GM12878 (cell line): ENCODE measurements around the gene PRRC2A. TPM values are rescaled to one million over a fixed set of nuclear protein-coding genes. Genes with fewer than 3 reads are reported as not detected.
A peak's percentile ranks its signal among the peaks of the same experiment; 100 is the strongest.

Source experiments
- BHLHE40 ChIP-seq, 2 experiments: fragments of 450-650 bp in 1 of 2; IDR thresholded peaks; 2 replicates each; pipeline ENCODE4 v1.6.1; 2011 to 2017; ENCODE audit warnings: low read depth in 2 of 2, borderline replicate concordance in 1 of 2, improper control_type of control experiment in 1 of 2, low read length in 1 of 2, mild to moderate bottlenecking in 1 of 2
- CBX5 ChIP-seq: sonication (generic); IDR thresholded peaks from 2 replicates; pipeline ENCODE4 v1.6.1; 2016; ENCODE audit warnings: low read depth, moderate library complexity, mild to moderate bottlenecking, inconsistent platforms
- CHD4 ChIP-seq: fragments of 200-600 bp; sonication (generic); IDR thresholded peaks from 2 replicates; pipeline ENCODE4 v1.6.1; 2016; ENCODE audit warnings: mild to moderate bottlenecking
- CREM ChIP-seq: IDR thresholded peaks from 2 replicates; pipeline ENCODE4 v1.6.1; 2014; ENCODE audit warnings: antibody characterized with exemption, low read depth
- ETV6 ChIP-seq, 2 experiments: fragments of 450-650 bp in 1 of 2; IDR thresholded peaks in 1 of 2; conservative IDR thresholded peaks in 1 of 2; 2 replicates each; pipeline ENCODE4 v1.6.1; 2014; ENCODE audit warnings: antibody characterized with exemption in 1 of 2, borderline replicate concordance in 1 of 2, low read depth in 1 of 2, mild to moderate bottlenecking in 1 of 2, moderate library complexity in 1 of 2
- EZH2 ChIP-seq: IDR thresholded peaks from 2 replicates; pipeline ENCODE4 v1.6.1; 2012; ENCODE audit warnings: low read depth, mild to moderate bottlenecking, control low read depth, inconsistent platforms, low read length, borderline replicate concordance; ENCODE audit not compliant: control insufficient read depth
- FOS ChIP-seq: IDR thresholded peaks from 3 replicates; pipeline ENCODE4 v1.6.1; 2011; ENCODE audit warnings: borderline replicate concordance; ENCODE audit not compliant: insufficient read length; ENCODE audit errors: extremely low read depth
- GATAD2B ChIP-seq: fragments of 450-650 bp; conservative IDR thresholded peaks from 2 replicates; pipeline ENCODE4 v1.6.1; 2017; ENCODE audit warnings: low read depth, mild to moderate bottlenecking, moderate library complexity
- HCFC1 ChIP-seq: fragments of 150-350 bp; IDR thresholded peaks from 2 replicates; pipeline ENCODE4 v1.6.1; 2014; ENCODE audit warnings: low read length
- HDAC6 ChIP-seq: fragments of 200-600 bp; sonication (generic); IDR thresholded peaks from one replicate; pipeline ENCODE4 v1.8.0; 2017; ENCODE audit warnings: antibody characterized with exemption; ENCODE audit not compliant: unreplicated experiment
- IKZF1 ChIP-seq: fragments of 450-650 bp; conservative IDR thresholded peaks from 2 replicates; pipeline ENCODE4 v1.6.1; 2017; ENCODE audit warnings: antibody characterized with exemption, mild to moderate bottlenecking
- IRF4 ChIP-seq: IDR thresholded peaks from 2 replicates; pipeline ENCODE4 v1.6.1; 2011; ENCODE audit warnings: low read depth, low read length
- KLF5 ChIP-seq: fragments of 450-650 bp; IDR thresholded peaks from 2 replicates; pipeline ENCODE4 v1.6.1; 2014; ENCODE audit warnings: mild to moderate bottlenecking; ENCODE audit not compliant: partially characterized antibody
- MXI1 ChIP-seq: fragments of 150-350 bp; IDR thresholded peaks from 2 replicates; pipeline ENCODE4 v1.6.1; 2011; ENCODE audit warnings: low read depth, mild to moderate bottlenecking, inconsistent platforms, low read length, improper control_type of control experiment
- MYB ChIP-seq: fragments of 150-350 bp; IDR thresholded peaks from 2 replicates; pipeline ENCODE4 v1.6.1; 2014; ENCODE audit warnings: mild to moderate bottlenecking, low read depth, low read length, borderline replicate concordance
- NBN ChIP-seq: fragments of 450-650 bp; IDR thresholded peaks from 2 replicates; pipeline ENCODE4 v1.6.1; 2016
- NR2C2 ChIP-seq: IDR thresholded peaks from 2 replicates; pipeline ENCODE4 v1.6.1; 2011; ENCODE audit warnings: borderline replicate concordance, low read depth; ENCODE audit not compliant: control insufficient read depth, insufficient read length
- NRF1 ChIP-seq: conservative IDR thresholded peaks from 2 replicates; pipeline ENCODE4 v1.6.1; 2011; ENCODE audit warnings: mild to moderate bottlenecking, low read depth, low read length, improper control_type of control experiment
- PAX5 ChIP-seq: IDR thresholded peaks from 2 replicates; pipeline ENCODE4 v1.6.1; 2011; ENCODE audit warnings: low read depth, low read length, borderline replicate concordance
- POU2F2 ChIP-seq: IDR thresholded peaks from 3 replicates; pipeline ENCODE4 v1.6.1; 2011; ENCODE audit warnings: low read depth, mild to moderate bottlenecking, low read length, borderline replicate concordance
- RUNX3 ChIP-seq: IDR thresholded peaks from 2 replicates; pipeline ENCODE4 v1.6.1; 2012; ENCODE audit warnings: low read length, inconsistent platforms
- SIN3A ChIP-seq: IDR thresholded peaks from 2 replicates; pipeline ENCODE4 v1.6.1; 2012; ENCODE audit warnings: low read depth, low read length, improper control_type of control experiment
- SMAD5 ChIP-seq: IDR thresholded peaks from 2 replicates; pipeline ENCODE4 v1.6.1; 2016; ENCODE audit warnings: antibody characterized with exemption, low read depth
- SRF ChIP-seq, 2 experiments: IDR thresholded peaks; 2 replicates each; pipeline ENCODE4 v1.6.1; 2011; ENCODE audit warnings: low read depth in 2 of 2, low read length in 2 of 2, mild to moderate bottlenecking in 1 of 2, moderate library complexity in 1 of 2
- SUPT20H ChIP-seq: IDR thresholded peaks from 2 replicates; pipeline ENCODE4 v1.6.1; 2011; ENCODE audit warnings: low read depth, mild to moderate bottlenecking, low read length, moderate library complexity, borderline replicate concordance; ENCODE audit not compliant: control insufficient read depth
- TARDBP ChIP-seq: IDR thresholded peaks from 2 replicates; pipeline ENCODE4 v1.6.1; 2016; ENCODE audit warnings: borderline replicate concordance
- TCF12 ChIP-seq: IDR thresholded peaks from 2 replicates; pipeline ENCODE4 v1.6.1; 2011; ENCODE audit warnings: low read depth, mild to moderate bottlenecking, low read length
- TCF7 ChIP-seq: IDR thresholded peaks from 2 replicates; pipeline ENCODE4 v1.6.1; 2014; ENCODE audit warnings: antibody characterized with exemption, borderline replicate concordance
- ZNF24 ChIP-seq: fragments of 450-650 bp; IDR thresholded peaks from 2 replicates; pipeline ENCODE4 v1.6.1; 2017; ENCODE audit warnings: antibody characterized with exemption, mild to moderate bottlenecking
- polyA plus RNA-seq, 11 experiments: library from polyadenylated mRNA; depleted of rRNA in 4 of 11; unstranded in 6 of 11; stranded (reverse) in 5 of 11; fragments of >200 nt; fragmentation: Nextera tagmentation in 4 of 11; fragmentation: Illumina TruSeq in 1 of 11; extraction: Ambion mirVana in 4 of 11; extraction: Trizol in 1 of 11; gene quantifications; 1 replicate in 1 of 11; 2 replicates in 10 of 11; pipeline versions ENCODE4 v1.2.1 to v1.2.3, GENCODE V29; 2011 to 2016; ENCODE audit warnings: inconsistent platforms in 2 of 11, missing spikeins in 2 of 11, low read depth in 1 of 11
- total RNA-seq, 4 experiments: library from RNA; depleted of rRNA in 3 of 4; stranded (reverse); fragments of >200 nt in 3 of 4; fragmentation: Illumina TruSeq in 1 of 4; extraction: Trizol in 1 of 4; gene quantifications; 2 replicates each; pipeline versions ENCODE4 v1.2.1 to v1.2.3, GENCODE V29; 2013 to 2021
- TF ChIP-seq, protein P1 (sequence below): fragments of 450-650 bp; conservative IDR thresholded peaks from 2 replicates; pipeline ENCODE4 v1.6.1; 2017; ENCODE audit warnings: mild to moderate bottlenecking, moderate library complexity
- TF ChIP-seq, protein P2 (sequence below): IDR thresholded peaks from 2 replicates; pipeline ENCODE4 v1.6.1; 2012; ENCODE audit warnings: low read depth, low read length, improper control_type of control experiment

Gene PRRC2A
- total and polyA plus RNA-seq, 10 of the 15 experiments (the other 5 are each of a cell fraction or from before 2014, with no cell fraction given): 0.40 to 244 (median 61.3) TPM

DNA sequence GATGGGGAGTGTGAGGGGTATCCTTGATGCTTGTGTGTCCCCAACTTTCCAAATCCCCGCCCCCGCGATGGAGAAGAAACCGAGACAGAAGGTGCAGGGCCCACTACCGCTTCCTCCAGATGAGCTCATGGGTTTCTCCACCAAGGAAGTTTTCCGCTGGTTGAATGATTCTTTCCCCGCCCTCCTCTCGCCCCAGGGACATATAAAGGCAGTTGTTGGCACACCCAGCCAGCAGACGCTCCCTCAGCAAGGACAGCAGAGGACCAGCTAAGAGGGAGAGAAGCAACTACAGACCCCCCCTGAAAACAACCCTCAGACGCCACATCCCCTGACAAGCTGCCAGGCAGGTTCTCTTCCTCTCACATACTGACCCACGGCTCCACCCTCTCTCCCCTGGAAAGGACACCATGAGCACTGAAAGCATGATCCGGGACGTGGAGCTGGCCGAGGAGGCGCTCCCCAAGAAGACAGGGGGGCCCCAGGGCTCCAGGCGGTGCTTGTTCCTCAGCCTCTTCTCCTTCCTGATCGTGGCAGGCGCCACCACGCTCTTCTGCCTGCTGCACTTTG lies 45.1 kb upstream of the PRRC2A start, which contains the start of gene TNF (continued):
- peak; percentile 70; the same call in 1 of the 2 replicates for TF ChIP-seq SIN3A
- no peak for TF ChIP-seq RUNX3
- TF ChIP-seq NBN: peak; percentile 57; the same call in 1 of the 2 replicates
- peak; percentile 21; the same call in 1 of the 2 replicates for TF ChIP-seq CREM
- TF ChIP-seq, protein P1, sequence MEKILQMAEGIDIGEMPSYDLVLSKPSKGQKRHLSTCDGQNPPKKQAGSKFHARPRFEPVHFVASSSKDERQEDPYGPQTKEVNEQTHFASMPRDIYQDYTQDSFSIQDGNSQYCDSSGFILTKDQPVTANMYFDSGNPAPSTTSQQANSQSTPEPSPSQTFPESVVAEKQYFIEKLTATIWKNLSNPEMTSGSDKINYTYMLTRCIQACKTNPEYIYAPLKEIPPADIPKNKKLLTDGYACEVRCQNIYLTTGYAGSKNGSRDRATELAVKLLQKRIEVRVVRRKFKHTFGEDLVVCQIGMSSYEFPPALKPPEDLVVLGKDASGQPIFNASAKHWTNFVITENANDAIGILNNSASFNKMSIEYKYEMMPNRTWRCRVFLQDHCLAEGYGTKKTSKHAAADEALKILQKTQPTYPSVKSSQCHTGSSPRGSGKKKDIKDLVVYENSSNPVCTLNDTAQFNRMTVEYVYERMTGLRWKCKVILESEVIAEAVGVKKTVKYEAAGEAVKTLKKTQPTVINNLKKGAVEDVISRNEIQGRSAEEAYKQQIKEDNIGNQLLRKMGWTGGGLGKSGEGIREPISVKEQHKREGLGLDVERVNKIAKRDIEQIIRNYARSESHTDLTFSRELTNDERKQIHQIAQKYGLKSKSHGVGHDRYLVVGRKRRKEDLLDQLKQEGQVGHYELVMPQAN: peak; percentile 61; the same call in 1 of the 2 replicates
- TF ChIP-seq BHLHE40 (IDR thresholded peaks at IDR 0.05; ENCODE audit: borderline replicate concordance in 1 of 2, low read depth in 2 of 2, low read length in 1 of 2): peak; percentile 39 to 56; a peak in 2 of 4 replicates
- no peak for TF ChIP-seq SRF (IDR thresholded peaks at IDR 0.05; ENCODE audit: low read depth in 2 of 2, low read length in 2 of 2)
- no peak for TF ChIP-seq TARDBP
- TF ChIP-seq HDAC6: peak; percentile 90
- TF ChIP-seq ZNF24: no peak
- peak; percentile 95 for TF ChIP-seq IKZF1
- TF ChIP-seq SUPT20H: no peak
- peak; percentile 63 for TF ChIP-seq MXI1
- TF ChIP-seq, protein P2, sequence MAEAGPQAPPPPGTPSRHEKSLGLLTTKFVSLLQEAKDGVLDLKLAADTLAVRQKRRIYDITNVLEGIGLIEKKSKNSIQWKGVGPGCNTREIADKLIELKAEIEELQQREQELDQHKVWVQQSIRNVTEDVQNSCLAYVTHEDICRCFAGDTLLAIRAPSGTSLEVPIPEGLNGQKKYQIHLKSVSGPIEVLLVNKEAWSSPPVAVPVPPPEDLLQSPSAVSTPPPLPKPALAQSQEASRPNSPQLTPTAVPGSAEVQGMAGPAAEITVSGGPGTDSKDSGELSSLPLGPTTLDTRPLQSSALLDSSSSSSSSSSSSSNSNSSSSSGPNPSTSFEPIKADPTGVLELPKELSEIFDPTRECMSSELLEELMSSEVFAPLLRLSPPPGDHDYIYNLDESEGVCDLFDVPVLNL: no peak
- no peak for TF ChIP-seq NRF1
- no peak for TF ChIP-seq NR2C2
- TF ChIP-seq CHD4: no peak
- peak; percentile 99 for TF ChIP-seq SMAD5
- no peak; the same call in 1 of the 2 replicates for TF ChIP-seq HCFC1
- TF ChIP-seq FOS: no peak
- TF ChIP-seq IRF4: no peak
- TF ChIP-seq ETV6 (conservative IDR thresholded peaks at IDR 0.05 in 1 of 2, IDR thresholded peaks at IDR 0.05 in 1 of 2; ENCODE audit: borderline replicate concordance in 1 of 2, low read depth in 1 of 2): peak in 1 of 2 experiments; percentile 90; a peak in 2 of 4 replicates
- no peak for TF ChIP-seq MYB
- TF ChIP-seq TCF12: no peak
- TF ChIP-seq EZH2: no peak
- TF ChIP-seq KLF5: no peak
- no peak for TF ChIP-seq CBX5
- TF ChIP-seq POU2F2: peak; percentile 98
- no peak for TF ChIP-seq PAX5
- peak; percentile 50; the same call in 1 of the 2 replicates for TF ChIP-seq GATAD2B
- no peak for TF ChIP-seq TCF7
